ENCODE data around the gene TMEM37.

The TMEM37 gene

DNA sequence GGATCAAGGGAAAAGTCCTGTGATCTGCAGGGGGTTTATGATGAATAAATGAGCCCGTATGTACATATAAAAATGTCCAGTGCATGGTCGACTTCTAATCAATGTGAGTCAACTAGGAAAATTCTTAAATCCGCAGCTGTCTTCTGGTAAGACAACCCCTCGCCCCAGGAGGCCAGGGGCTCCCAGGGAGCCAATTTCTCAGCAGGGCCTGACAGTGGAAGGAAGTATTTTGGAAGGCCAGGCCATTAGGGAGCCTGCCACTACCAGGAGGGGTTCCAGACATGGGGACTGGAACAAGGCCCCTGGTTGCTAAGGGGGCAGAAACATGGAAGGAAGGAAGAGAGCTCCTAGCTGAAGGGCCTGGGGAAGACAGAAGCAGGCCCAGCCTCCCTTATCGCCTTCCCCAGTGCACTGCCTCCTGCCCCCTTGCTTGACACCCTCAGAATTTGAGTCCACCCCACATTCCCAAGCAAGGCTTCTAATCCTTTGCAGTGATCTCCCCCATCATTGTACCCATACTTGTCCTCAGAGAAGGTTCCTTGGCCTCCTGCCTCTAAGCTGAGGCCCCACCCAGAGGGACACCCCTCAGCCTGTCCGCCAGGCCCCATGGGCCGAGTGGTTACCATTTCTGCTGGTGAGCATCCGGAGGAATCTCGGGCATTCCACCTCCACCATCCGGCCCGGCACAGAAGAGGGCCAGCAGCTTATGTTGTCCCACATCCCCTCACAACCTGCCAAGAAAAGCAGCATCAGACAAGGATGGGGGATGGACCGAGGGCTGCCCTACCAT, 46.7 kb downstream of the TMEM37 start:
- no peak for DNase-seq (ENCODE audit: low read depth in 2 of 2)

DNA sequence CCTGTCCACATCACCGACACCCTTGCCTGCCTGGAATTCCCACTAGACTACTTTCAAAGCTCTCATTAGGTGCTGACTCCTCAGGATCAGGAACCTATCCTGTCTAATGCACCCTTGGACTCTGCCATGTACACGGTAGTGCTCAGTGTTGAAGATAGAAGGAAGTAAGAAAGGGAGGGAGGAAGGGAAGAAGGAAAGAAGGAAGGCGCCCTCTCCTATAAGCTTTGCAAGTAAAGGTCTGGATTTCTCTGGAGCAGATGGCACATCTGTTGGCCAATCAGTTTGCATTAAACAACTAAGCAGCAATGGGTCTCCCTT, 47.3 kb downstream of the TMEM37 start:
- no peak for DNase-seq (ENCODE audit: low read depth in 2 of 2)

DNA sequence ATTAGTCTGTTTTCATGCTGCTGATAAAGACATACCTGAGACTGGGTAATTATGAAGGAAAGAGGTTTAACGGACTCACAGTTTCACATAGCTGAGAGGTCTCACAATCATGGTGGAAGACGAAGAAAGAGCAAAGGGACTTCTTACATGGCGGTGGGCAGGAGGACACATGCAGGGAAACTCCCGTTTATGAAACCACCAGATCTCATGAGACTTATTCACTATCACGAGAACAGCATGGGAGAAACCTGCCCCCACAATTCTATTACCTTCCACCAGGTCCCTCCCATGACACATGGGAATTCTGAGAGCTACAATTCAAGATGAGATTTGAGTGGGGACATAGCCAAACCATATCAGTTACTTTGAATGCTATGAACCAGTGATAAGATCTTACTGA, 48.5 kb downstream of the TMEM37 start:
- DNase-seq (ENCODE audit: low read depth in 2 of 2), result no peak

DNA sequence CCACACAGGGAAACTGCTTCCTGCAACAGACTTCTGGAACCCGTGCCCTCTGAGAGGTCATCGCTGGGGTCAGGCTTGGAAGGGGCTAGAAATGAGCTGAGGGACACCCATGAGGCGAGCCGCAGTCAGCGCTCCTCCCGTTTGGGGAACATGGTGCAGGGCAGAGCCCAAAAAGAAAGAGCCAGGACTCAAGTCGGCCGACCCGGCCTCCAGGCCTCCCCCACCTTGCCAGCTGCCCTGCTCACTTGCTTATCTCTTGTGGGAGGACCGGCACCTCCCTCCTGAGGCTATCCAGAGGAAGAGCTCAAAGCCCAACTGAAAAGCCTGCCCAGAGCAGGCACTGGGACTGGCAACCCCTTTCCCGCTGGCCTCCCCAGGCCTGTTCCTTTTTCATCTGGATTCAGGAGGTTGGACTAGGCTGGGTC, 49.1 kb downstream of the TMEM37 start:
- no peak for DNase-seq (ENCODE audit: low read depth in 2 of 2)

DNA sequence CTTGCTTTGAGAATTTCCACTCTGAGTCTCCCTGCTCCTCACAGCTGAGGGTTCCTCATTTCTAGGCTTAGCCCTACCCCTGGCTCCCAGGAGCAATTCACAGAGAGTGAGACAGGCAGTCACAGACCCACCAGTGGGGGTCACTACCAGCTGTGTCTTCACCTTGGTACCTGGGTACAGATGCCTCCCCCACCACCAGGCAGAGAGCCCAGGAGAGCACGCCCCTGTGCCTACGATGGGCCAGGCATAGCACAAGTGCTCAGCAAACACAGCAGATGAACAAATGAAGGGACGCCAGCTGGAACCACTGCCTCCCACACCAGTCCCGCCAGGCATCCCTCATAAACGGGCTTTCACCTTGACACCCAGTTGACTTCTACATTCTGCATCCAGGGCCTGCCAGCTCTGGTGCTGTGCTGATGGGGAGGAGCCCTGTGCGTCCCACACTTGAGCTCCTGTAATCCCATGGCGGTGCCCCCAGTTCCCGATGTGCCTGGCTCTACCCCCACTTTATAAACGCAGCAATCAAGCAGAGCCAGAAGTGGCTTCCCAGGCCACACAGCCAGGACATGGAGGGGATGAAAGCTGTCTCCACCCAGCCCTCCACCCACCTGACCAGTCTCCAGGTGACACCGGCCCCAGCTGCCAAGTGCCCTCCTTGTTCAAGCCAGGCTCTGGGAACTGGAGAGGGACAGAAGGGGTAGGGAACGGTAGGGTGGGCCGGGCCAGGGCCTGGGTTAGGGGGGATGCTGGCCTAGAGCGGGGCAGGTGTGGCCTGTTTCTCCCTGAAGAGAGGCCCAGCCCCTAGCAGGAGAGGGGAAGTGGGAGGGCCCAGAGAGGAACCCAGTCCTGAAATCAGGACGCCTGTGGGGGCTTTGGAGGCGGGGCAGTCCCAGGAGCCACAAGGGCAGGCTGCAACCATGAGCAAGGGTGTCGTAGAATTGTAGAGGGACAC, 50.1 kb downstream of the TMEM37 start:
- no peak for DNase-seq (ENCODE audit: low read depth in 2 of 2)

DNA sequence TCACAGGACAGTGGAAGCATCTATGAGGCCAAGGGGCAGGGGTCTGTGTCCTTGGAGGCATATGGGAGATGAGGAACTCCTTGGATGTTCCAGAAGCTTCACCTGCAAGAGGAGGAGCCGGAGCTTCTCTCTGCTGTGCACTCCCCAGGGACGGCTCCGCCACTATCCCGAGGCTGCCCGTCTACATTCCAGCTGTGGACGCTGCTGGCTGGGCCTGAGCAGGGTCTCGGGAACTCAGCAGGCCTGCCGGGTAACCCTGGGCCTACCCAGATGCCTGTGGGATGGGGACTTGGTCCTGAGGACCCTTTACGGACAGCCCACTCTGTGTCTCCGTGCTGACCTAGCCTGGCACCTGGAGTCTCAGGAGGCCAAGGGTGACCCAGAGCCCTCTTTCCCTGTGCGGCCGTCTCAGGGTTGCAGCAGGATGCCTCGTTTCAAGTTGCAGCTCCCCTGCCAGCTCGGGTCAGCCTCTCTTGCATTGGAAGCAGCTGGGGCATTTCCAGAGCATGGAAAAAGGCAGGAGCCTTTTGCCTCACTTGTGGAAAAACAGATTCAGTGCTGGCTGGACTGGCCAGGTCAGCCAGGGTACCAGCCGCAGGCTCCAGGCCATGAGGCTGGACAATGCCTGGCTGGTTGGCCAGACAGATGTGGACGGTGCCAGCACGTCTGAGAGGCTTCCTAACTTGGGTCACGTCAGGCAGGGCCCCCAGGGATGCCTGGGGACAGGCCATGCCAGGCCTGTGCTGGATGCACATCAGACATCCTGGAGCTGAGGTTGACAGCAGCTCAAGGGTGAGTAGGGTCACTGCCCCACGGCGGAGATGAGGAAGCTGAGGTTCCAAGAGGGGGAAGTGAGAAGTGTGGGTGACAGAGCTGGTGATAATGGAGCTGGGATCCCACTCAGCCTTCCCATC, 51.1 kb downstream of the TMEM37 start:
- DNase-seq (ENCODE audit: low read depth in 2 of 2), result no peak

DNA sequence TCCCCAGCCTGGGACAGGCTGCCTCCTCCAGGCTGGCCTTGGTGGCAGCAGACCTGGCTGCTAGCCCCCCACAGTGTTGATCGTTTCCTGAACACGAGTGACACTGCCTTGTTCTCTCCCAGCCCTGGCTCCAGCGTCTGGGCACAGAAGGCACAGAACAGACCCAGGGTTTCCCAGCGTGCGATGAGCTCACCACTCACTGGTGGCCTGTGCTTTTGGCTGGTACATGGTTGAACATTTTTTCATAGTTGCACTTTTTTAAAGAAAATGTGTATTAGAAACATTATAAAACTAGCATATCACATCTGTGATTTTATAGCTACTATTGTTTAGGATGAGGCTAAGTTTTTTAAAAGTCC, 51.7 kb downstream of the TMEM37 start:
- no peak for DNase-seq (ENCODE audit: low read depth in 2 of 2)

DNA sequence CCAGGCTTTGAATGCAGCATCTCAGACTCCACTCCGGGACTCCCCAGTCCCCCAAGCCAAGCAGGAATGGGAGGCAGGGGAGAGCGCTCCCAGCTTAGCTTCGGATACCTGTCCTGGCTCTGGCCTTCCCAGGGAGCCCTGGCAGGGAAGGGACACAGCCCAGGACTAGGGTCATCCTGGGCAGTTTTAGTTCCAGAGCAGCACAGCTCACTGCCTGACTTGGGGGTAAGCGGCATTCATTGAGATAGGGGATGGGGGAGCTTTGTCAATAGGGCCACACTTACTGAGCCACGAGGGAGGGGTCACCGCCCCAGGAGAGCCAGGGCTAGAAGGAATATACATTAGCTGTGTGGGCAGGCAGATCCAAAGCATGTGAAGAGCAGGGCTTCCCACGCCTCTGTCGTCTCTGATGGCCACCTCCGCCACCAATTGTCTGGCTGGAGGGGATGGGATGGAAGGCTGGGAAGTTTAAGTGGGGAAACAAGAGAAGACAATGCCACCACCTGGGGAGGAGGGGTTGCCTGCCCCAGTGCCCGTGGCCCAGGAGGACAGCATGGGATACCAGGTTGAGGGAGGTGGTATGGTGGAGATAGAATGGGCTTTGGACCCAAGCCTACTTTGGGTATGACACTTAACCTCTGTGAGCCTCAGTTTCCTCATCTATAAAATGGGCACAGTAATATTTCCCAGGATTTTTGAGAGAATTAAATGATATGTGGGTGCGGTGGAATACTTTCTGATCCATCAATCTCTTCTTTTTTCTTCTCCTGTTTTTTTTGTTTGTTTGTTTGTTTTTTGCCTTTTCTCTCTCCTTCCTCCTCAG, 52.5 kb downstream of the TMEM37 start:
- DNase-seq (ENCODE audit: low read depth in 2 of 2), result no peak

DNA sequence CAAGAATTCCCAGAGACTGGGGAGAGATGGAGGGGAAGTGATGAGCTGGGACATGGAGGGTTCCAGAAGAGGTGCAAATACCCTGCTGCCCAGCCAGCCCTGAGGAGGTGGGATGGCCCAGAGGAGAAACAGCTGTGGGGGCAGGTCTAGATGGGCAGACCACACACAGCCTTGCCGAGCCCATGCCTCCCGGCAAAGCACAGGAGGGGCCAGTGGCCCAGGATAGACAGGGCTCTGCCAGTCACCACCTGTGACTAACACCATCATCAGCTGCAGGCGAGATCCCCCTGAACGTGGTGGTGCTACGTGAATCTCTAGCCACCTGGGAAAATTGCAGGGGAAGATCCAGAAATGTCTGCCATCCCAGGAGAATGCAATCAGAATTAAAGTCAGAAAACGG, 53.2 kb downstream of the TMEM37 start:
- no peak for DNase-seq (ENCODE audit: low read depth in 2 of 2)

DNA sequence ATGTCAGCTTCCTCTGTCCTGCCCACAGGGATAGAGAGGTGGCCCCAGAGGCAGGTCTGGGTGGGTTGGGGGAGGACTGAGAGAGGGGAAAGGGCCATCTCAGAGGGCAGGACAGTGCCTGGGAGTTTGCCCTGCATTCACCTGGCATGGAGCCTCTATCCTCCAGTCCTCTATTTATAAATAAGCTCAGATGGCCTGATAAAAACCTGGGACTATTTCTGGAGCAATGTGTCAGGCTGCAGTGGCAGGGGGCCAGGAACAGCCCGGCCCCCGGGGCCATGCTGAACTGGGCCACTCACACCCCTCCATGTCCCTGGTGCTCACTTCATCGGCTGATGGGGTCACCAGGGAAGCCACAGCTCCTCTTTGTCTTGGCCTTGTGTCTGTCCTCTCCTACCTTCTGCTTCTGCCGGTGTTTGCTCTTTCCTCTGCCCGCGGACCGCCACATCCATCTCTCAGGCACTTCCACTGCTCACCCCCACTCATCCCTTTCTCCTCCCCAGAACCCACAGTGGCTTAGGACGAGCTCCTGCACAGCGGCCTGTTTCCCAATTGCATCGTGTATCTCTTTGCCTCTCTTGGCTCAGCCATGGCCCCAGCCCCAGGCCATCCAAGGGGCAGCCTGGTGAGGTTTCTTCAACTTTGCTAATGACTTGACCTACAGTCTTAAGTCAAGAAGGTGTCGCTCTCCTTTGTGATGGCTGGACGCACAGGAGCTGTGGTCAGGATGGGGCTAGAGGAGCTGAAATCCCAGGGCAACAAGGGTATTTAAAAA, 53.9 kb downstream of the TMEM37 start:
- no peak for DNase-seq (ENCODE audit: low read depth in 2 of 2)

DNA sequence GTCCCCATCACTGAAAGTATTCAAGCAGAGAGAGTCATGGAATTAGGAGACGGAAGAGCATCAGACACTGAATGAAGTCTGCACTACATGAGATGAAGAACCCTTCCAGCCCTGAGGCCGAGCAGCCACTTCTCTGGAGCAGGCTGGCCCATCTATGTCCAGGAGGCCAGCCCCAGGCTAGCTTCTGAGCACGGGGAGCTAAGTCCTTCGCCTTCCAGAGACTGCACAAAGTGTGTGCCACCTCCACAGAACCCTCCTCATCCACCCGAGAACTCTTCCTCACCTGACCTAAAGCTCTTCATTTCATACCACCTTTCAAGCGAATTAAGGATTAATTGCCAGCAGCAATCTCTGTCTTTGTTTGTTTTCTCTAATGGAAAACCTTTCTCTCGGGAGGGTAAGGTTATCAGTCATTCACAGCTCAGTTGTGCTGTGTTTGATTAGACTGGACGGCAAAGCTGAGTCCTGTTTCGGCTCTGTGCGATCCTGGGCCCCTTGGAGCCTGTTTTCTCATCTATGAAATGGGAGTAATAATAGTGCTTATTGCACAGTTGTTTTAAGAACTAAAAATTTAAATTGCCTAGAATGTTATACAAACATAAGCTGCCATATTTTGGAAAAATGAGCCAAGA, 54.7 kb downstream of the TMEM37 start:
- DNase-seq (ENCODE audit: low read depth in 2 of 2), result no peak

DNA sequence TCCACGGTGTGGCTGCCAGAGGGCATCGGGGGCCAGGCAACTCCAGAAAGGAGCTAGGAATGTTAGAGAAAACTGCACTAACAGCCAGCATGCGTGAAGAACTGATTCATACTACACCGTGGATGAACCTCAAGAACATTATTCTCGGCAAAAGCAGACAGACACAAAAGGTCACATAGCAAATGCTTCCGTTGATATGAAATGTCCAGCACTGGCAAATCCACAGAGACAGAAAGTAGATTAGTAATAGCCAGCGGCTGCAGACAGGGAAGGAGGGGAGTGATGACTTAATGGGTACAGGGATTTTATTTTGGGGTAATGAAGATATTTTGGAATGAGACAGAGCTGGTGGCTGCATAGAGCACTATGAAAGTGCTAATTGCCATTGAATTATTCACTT, 55.2 kb downstream of the TMEM37 start:
- DNase-seq (ENCODE audit: low read depth in 2 of 2), result no peak

DNA sequence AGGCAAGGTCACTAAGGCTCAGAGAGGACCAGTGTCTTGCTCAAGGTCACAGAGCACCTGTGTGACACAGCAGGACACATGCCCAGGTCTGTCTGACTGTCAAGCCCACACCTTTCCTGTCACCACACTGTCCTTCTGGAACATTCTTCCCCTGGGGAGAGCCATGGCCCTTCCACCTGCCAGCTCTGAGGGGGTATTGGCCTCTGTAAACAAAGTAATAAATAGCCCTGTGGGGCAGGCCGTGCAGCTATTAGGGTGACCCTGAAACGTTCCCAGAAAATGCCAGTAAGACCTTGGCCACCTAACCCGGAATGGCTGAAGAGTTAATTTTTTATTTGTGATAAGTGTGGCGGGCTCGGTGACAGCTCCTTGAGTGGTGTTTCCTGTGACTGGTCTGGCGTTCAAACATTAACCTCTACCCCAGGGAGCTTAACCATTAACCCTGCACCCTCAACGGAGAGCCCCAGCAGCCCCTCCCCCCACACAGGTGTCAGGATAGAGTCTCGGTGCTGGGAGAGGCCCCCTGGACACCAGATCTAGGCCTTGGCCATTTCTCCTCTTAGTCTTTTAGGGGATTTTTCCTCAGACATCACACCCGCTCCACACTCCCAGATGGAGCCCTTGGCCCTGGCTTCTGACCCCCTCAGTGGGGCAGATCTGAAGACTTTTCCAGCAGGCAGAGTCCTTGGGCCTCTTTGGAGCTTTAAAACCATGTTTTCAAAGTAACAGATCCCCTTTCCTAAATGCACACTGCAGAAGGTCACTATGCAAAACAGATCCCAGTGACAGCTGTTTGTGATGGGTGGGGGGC, 56.0 kb downstream of the TMEM37 start:
- DNase-seq (ENCODE audit: low read depth in 2 of 2), result no peak

Measured in stimulated activated CD4-positive, alpha-beta T cell treated with anti-CD3 and anti-CD28 coated beads, Interleukin-15, amount 100 ng/mL, for 48 hours (primary cell).